Gastroesophageal sphincter (tissue), 4 donors: ENCODE results near the gene MSH5. TPM values are rescaled to one million over a fixed set of nuclear protein-coding genes. Genes with fewer than 3 reads are reported as not detected.

Experiments
- ATAC-seq: fragments of 150-250 bp; one replicate; pipeline ENCODE4 v1.9.1; 2016; ENCODE audit warnings: mild to moderate bottlenecking, moderate library complexity
- H3K27ac ChIP-seq, 4 donors: fragments of 200-600 bp; sonication (generic) in 3 of 4; 1 replicate in 3 of 4; 2 replicates in 1 of 4; pipeline ENCODE4 v1.5.1; 2016 to 2019
- H3K27me3 ChIP-seq: fragments of 200-600 bp; sonication (generic); one replicate; pipeline ENCODE4 v1.5.1; 2019
- H3K36me3 ChIP-seq, 2 donors: fragments of 200-600 bp; sonication (generic); one replicate each; pipeline ENCODE4 v1.5.1; 2019; ENCODE audit warnings: control low read depth in 1 of 2
- H3K4me1 ChIP-seq, 3 donors: fragments of 200-600 bp; sonication (generic); 1 replicate in 2 of 3; 2 replicates in 1 of 3; pipeline ENCODE4 v1.5.1; 2016 to 2019; ENCODE audit warnings: control low read depth in 2 of 3
- H3K4me3 ChIP-seq, 2 donors: fragments of 200-600 bp; sonication (generic); one replicate each; pipeline ENCODE4 v1.5.1; 2019; ENCODE audit warnings: mild to moderate bottlenecking in 1 of 2, moderate library complexity in 1 of 2
- H3K9me3 ChIP-seq, 3 donors: fragments of 200-600 bp; sonication (generic); one replicate each; pipeline ENCODE4 v1.5.1; 2017 to 2019; ENCODE audit warnings: control low read depth in 2 of 3
- EP300 ChIP-seq: sonication (generic); formaldehyde crosslinking; IDR thresholded peaks from one replicate; pipeline ENCODE4 v1.6.1; 2017; ENCODE audit warnings: antibody characterized with exemption, mild to moderate bottlenecking
- POLR2A ChIP-seq, 2 donors: fragments of 450-650 bp; IDR thresholded peaks; one replicate each; pipeline ENCODE4 v1.6.1; 2017; ENCODE audit warnings: antibody characterized with exemption in 2 of 2, mild to moderate bottlenecking in 2 of 2, moderate library complexity in 1 of 2
- POLR2AphosphoS5 ChIP-seq: sonication (generic); formaldehyde crosslinking; IDR thresholded peaks from one replicate; pipeline ENCODE4 v1.6.1; 2017; ENCODE audit warnings: antibody characterized with exemption
- WGBS, 2 donors: methylation state at CpG; one replicate each; pipeline ENCODE4 v1.1.5; 2018; ENCODE audit warnings: low coverage in 1 of 2; 5-methylcytosine and 5-hydroxymethylcytosine counted together
- total RNA-seq, 4 donors: library from RNA; depleted of rRNA; stranded (reverse); fragments of >200 nt; gene quantifications; one replicate each; pipeline ENCODE4 v1.1.0, GENCODE V29; 2016
- TF ChIP-seq, protein P1 (sequence below), 4 experiments: fragments of 200-600 bp in 2 of 4; fragments of 450-650 bp in 2 of 4; sonication (generic) in 1 of 4; IDR thresholded peaks; one replicate each; pipeline ENCODE4 v1.5.1; 2017 to 2019; ENCODE audit warnings: antibody characterized with exemption in 4 of 4, mild to moderate bottlenecking in 2 of 4, moderate library complexity in 2 of 4

MSH5 gene
- total RNA-seq, 4 donors from 2014 or later, result 1.9 to 12.7 (median 6.7) TPM

DNA sequence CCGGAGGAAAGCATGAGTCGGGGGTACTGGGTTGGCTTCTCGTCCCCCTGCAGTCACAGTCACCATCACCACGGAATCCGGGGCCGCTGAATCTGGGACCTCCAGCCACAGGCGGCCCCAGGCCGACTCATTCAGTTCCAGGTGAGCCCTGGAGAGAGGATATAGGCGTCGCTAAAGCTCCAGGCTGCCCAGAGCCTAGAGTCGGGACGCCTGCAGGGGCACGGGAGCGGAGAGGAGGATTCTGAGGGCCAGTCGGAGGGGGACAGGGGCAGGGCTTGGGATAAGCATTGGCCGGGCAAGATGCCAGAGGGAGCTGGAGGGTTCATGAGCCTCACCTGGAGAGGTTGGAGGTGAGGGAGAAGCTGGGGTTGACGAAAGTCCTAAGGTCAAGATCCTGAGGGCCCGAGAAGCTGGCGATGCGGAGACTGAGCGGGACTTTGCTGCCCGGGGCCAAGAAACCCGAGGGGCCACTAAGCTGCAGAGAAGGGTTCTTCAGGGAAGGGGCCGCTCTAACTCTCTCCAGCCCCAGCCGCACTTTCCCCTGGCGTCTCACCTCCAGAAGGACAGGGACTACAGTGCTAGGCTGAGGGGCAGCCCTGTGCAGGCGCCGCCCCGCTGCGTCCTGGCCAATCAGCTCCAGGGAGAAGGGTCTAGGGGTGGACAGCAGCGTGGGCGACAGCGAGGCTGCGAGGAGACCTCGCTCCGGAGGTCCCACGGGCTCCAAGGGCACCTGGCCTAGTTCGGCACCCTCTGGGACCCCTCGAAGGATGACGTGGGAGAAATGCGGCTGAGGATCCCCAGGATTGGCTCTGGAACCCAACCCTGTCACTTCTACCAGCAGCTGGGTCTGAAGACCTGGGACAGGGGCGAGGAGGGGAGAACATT is 26.3 kb downstream of the MSH5 start:
- H3K27ac ChIP-seq, result no peak overlapping the region
- H3K27me3 ChIP-seq, result no peaks in the 10 kb centered on the region
- peak; percentile 58 for ATAC-seq
- peaks cover 0 to 12% of the 10 kb centered on the region in 2 donors for H3K36me3 ChIP-seq
- TF ChIP-seq POLR2A (IDR thresholded peaks at IDR 0.05) (no peak), EP300 (no peak)
- H3K4me3 ChIP-seq, result peak overlapping the region in 1 of 2 donors; percentile 32
- WGBS, 2 donors, result 4 to 53% methylated on average over 8 to 14 of the region's 42 CpGs
- H3K9me3 ChIP-seq, result no peaks in the 10 kb centered on the region
- H3K4me1 ChIP-seq, result peaks cover 0 to 19% (median 3%) of the 10 kb centered on the region in 3 donors

DNA sequence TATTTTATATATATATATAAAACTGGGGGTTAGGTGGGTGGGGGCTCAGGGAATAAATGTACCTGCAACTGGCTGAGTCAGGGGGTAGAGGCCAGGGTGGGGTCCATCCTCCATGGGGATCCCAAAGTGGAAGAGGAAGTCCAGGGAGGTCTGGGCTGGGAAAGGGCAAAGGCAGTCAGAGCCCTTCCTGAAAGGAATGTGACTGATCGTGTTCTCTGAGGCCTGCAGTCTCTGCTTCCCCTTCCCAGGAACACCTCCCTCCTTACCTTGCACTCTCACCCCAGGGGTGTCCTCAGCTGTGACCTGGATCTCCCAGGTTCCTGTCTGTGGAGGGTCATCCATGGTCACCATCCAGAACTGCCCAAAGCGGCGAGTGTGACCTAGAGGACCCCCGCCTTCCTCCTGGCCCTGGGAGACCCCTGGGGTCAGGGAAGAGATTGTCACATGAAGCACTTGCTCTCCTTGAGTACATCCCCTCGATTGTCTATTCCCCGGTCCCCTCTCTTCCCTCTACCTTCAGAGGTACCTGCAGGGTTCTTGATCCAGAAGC is 27.4 kb downstream of the MSH5 start:
- Histone ChIP-seq H3K27ac (no peak overlapping the region), H3K36me3 (peaks cover 0 to 2% of the 10 kb centered on the region in 2 donors), H3K4me3 (no peak overlapping the region), H3K4me1 (peaks cover 0 to 19% (median 3%) of the 10 kb centered on the region in 3 donors), H3K9me3 (no peaks in the 10 kb centered on the region), H3K27me3 (no peaks in the 10 kb centered on the region)
- 17 to 64% methylated on average over 1 to 3 of the region's 6 CpGs for WGBS, 2 donors
- ATAC-seq, result no peak
- no peak for TF ChIP-seq POLR2A (IDR thresholded peaks at IDR 0.05)
- TF ChIP-seq, protein P1, sequence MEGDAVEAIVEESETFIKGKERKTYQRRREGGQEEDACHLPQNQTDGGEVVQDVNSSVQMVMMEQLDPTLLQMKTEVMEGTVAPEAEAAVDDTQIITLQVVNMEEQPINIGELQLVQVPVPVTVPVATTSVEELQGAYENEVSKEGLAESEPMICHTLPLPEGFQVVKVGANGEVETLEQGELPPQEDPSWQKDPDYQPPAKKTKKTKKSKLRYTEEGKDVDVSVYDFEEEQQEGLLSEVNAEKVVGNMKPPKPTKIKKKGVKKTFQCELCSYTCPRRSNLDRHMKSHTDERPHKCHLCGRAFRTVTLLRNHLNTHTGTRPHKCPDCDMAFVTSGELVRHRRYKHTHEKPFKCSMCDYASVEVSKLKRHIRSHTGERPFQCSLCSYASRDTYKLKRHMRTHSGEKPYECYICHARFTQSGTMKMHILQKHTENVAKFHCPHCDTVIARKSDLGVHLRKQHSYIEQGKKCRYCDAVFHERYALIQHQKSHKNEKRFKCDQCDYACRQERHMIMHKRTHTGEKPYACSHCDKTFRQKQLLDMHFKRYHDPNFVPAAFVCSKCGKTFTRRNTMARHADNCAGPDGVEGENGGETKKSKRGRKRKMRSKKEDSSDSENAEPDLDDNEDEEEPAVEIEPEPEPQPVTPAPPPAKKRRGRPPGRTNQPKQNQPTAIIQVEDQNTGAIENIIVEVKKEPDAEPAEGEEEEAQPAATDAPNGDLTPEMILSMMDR (IDR thresholded peaks at IDR 0.05), result no peak
- TF ChIP-seq EP300, result no peak
- no peak for TF ChIP-seq POLR2AphosphoS5

DNA sequence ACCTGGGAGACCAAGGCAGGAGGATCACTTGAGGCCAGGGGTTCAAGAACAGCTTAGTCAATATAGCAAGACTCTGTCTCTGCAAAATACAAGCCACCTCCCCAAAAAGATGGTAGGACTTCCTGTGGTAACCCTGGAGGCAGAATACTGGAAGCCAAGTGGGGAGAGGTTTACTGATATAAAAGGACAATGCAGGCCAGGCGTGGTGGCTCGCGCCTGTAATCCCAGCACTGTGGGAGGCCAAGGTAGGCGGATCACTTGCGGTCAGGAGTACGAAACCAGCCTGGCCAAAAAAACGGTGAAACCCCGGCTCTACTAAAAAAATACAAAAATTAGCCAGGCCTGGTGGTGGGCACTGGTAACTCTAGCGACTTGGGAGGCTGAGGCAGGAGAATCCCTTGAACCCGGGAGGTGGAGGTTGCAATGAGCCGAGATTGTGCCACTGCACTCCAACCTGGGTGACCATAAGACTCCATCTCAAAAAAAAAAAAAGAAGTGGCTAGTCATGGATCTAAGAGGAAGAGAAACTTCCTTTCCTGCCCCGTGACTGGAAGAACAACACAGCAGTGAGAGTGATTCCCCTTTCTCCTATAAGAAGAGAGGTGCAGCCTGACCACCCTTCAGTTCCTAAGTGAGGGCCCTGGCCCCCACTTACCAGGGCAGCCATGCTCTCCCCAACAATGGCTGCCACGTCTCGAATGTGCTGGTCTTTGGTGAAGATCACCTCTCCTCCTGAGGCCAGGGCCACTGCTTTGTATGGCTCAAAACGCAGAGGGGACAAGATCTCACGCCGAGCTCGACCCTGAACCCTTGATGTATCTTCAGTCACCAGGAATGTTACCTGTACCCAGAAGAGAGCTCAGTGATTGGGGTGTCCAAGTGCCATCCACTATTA is 28.8 kb downstream of the MSH5 start:
- Histone ChIP-seq H3K9me3 (no peaks in the 10 kb centered on the region), H3K36me3 (no peaks in the 10 kb centered on the region), H3K27ac (no peak overlapping the region), H3K27me3 (no peaks in the 10 kb centered on the region), H3K4me1 (peaks cover 0 to 15% (median 3%) of the 10 kb centered on the region in 3 donors), H3K4me3 (no peak overlapping the region)
- no peak for ATAC-seq
- TF ChIP-seq, protein P1 (IDR thresholded peaks at IDR 0.05), result no peak
- no peak for TF ChIP-seq EP300
- TF ChIP-seq POLR2A (IDR thresholded peaks at IDR 0.05), result no peak
- no peak for TF ChIP-seq POLR2AphosphoS5
- WGBS, 2 donors, result 84 to 91% methylated on average over 8 to 11 of the region's 18 CpGs

DNA sequence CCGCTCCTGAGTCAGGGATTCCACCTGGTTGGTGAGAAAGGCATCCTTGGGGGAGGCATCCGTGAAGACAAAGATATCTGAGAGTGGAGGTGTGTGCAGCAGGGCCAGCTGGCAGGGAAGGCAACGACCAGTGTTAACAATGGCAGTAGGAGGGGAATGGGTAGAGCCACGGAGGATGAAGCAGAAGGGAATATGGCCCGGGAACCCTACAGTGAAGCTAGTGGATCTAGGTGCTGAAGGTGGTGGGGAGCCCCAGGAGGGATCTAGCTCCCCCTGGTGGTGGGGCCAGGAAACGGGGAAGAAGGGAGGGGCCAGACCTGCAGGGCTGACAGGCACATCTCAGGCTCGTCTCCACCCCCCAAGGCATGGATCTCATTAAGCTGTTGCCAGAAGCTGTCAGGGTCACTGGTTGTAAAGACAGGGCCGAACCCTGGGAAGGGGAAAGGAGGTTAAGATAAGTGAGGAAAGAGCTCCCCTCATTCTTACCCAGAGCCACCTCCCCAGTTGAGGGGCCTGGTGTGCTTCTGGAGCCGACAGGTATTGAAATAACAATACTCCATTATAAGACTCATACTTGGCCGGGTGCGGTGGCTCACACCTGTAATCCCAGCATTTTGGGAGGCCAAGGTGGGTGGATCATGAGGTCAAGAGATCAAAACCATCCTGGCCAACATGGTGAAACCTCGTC is 30.0 kb downstream of the MSH5 start:
- TF ChIP-seq EP300, result no peak
- TF ChIP-seq POLR2A (IDR thresholded peaks at IDR 0.05), result no peak
- TF ChIP-seq POLR2AphosphoS5, result no peak
- TF ChIP-seq, protein P1 (IDR thresholded peaks at IDR 0.05), result peak in 3 of 4 experiments; percentile 68 to 87 (median 75)
- 42 to 60% methylated on average over 7 to 10 of the region's 12 CpGs for WGBS, 2 donors
- H3K27me3 ChIP-seq, result no peaks in the 10 kb centered on the region
- H3K27ac ChIP-seq, result no peak overlapping the region
- ATAC-seq, result peak; percentile 51
- H3K9me3 ChIP-seq, result no peaks in the 10 kb centered on the region
- peaks cover 0 to 15% (median 3%) of the 10 kb centered on the region in 3 donors for H3K4me1 ChIP-seq
- no peak overlapping the region for H3K4me3 ChIP-seq
- H3K36me3 ChIP-seq, result no peaks in the 10 kb centered on the region
